Neural cell (in vitro differentiated cells): ENCODE measurements around the gene ASCL2.

Experiments
- EZH2 ChIP-seq: fragments of 200-600, 300-800 bp; shearing (Covaris generic), sonication (generic); IDR thresholded peaks from 2 replicates; pipeline ENCODE4 v1.6.1; 2014; ENCODE audit warnings: antibody characterized with exemption, low read length, borderline replicate concordance, mild to moderate bottlenecking; ENCODE audit not compliant: insufficient read depth, poor library complexity, severe bottlenecking
- RAD21 ChIP-seq: fragments of 450-650 bp; conservative IDR thresholded peaks from 2 replicates; pipeline ENCODE4 v1.6.1; 2014; ENCODE audit warnings: antibody characterized with exemption, mild to moderate bottlenecking, moderate library complexity
- TF ChIP-seq, protein P1 (sequence below): IDR thresholded peaks from 2 replicates; pipeline ENCODE4 v1.6.1; 2012; ENCODE audit warnings: borderline replicate concordance
- TF ChIP-seq, protein P2 (sequence below): fragments of 450-650 bp; IDR thresholded peaks from 2 replicates; pipeline ENCODE4 v1.5.1; 2014; ENCODE audit warnings: antibody characterized with exemption, mild to moderate bottlenecking, moderate library complexity; ENCODE audit not compliant: poor library complexity, severe bottlenecking

DNA sequence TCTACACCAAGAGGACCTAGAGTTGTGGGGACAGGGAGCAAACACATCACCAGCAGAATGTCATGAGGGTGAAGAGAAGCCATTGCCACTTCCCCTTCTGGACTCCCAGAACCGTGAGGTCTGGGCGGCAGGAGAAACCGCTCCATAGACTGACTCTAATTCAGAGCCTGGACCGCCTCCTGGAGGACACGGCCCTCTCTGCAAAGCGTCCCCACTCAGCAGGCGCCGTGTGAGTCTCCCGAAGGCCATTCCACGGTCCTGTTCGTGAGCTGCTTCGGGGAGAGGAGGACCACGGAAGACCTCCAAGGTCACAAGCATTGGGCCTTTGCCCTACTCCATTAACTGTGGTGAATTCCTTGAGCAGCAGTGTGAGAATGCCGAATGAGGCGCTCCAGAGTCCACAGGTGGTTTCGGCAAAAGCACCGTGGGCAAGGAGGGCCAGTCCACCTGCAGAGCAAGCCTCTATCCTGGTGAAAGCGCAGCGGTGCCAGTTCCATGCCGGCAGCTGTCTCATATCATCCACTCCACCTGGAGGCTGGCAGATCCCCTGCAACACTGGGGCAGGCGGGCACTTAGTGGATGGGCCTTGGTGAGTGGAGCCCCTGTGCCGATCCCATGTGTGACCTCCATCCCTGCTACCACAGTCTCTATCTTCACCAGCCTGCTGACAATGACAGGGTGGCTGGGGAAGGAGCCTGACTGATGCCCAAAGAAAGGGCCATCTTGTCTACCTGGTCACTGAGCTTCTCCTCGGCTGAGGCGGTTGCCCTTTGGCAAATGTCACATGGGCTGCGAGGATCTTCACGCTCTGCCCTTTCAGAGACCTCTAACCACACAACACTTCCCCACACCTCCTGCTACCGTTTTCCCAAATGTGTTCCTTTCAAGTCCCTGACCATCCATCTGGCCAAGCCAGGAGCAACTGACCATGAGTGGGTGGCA, 23.9 kb upstream of the ASCL2 start:
- TF ChIP-seq, protein P1, sequence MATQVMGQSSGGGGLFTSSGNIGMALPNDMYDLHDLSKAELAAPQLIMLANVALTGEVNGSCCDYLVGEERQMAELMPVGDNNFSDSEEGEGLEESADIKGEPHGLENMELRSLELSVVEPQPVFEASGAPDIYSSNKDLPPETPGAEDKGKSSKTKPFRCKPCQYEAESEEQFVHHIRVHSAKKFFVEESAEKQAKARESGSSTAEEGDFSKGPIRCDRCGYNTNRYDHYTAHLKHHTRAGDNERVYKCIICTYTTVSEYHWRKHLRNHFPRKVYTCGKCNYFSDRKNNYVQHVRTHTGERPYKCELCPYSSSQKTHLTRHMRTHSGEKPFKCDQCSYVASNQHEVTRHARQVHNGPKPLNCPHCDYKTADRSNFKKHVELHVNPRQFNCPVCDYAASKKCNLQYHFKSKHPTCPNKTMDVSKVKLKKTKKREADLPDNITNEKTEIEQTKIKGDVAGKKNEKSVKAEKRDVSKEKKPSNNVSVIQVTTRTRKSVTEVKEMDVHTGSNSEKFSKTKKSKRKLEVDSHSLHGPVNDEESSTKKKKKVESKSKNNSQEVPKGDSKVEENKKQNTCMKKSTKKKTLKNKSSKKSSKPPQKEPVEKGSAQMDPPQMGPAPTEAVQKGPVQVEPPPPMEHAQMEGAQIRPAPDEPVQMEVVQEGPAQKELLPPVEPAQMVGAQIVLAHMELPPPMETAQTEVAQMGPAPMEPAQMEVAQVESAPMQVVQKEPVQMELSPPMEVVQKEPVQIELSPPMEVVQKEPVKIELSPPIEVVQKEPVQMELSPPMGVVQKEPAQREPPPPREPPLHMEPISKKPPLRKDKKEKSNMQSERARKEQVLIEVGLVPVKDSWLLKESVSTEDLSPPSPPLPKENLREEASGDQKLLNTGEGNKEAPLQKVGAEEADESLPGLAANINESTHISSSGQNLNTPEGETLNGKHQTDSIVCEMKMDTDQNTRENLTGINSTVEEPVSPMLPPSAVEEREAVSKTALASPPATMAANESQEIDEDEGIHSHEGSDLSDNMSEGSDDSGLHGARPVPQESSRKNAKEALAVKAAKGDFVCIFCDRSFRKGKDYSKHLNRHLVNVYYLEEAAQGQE: no peak
- TF ChIP-seq, protein P2, sequence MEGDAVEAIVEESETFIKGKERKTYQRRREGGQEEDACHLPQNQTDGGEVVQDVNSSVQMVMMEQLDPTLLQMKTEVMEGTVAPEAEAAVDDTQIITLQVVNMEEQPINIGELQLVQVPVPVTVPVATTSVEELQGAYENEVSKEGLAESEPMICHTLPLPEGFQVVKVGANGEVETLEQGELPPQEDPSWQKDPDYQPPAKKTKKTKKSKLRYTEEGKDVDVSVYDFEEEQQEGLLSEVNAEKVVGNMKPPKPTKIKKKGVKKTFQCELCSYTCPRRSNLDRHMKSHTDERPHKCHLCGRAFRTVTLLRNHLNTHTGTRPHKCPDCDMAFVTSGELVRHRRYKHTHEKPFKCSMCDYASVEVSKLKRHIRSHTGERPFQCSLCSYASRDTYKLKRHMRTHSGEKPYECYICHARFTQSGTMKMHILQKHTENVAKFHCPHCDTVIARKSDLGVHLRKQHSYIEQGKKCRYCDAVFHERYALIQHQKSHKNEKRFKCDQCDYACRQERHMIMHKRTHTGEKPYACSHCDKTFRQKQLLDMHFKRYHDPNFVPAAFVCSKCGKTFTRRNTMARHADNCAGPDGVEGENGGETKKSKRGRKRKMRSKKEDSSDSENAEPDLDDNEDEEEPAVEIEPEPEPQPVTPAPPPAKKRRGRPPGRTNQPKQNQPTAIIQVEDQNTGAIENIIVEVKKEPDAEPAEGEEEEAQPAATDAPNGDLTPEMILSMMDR: no peak
- TF ChIP-seq EZH2: no peak
- no peak for TF ChIP-seq RAD21
